Measurements from ENCODE around the gene LRIG1. TPM values are rescaled to one million over a fixed set of nuclear protein-coding genes. Genes with fewer than 3 reads are reported as not detected.
A peak's percentile ranks its signal among the peaks of the same experiment; 100 is the strongest.

The LRIG1 gene
- total RNA-seq, 1 donor from 2014 or later, result 15.8 TPM

DNA sequence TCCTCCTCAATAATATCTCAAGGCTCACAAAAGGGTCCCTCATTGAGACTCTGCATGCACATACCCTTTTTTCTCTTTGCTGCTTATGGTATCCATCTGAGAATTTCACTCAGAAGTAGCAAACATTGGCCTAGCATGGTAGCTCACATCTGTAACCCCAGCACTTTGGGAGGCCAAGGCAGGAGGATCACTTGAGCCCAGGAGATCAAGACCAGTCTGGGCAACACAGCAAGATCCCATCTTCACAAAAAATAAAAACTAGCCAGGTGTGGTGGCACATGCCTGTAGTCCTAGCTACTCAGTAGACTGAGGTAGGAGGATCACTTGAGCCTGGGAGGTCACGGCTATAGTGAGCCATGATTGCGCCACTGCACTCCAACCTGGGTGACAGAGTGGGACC lies 11.7 kb downstream of the LRIG1 start:
- DNase-seq (ENCODE audit: low spot score), result no peak

DNA sequence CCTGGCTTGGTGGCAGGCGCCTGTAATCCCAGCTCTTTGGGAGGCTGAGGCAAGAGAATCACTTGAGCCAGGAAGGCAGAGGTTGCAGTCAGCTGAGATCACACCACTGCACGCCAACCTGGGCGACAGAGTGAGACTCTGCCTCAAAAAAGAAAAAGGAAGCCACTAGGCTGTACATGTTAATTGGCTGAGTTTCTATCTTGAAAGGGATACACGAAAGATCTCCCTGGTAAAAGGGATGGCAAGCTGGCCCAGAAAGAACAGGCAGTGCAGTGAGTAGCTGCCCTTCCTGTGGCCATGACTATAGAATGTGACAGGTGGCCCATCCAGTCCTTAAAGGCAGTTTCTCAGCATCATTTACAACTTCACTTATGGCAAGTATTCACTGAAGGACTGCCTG lies 12.3 kb downstream of the LRIG1 start:
- no peak for DNase-seq (ENCODE audit: low spot score)

DNA sequence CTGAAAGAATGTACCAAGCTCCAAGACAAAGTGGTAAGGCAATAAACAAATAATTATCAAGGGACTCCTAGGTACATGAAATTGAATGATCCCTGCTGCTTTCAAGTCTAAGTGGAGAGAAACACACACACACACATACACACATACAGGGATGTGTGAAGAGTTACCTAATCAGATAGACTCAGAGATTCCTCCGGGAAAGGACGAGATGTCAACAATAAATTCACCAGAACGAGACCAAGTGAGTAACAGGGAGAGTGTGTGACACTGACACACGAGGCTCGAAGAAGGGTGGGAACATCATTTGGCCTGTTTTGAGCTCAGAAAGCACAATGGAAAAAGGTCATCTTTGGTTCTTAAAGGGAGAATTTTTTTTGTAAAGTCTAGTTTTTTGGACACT lies 13.4 kb downstream of the LRIG1 start:
- no peak for DNase-seq (ENCODE audit: low spot score)

DNA sequence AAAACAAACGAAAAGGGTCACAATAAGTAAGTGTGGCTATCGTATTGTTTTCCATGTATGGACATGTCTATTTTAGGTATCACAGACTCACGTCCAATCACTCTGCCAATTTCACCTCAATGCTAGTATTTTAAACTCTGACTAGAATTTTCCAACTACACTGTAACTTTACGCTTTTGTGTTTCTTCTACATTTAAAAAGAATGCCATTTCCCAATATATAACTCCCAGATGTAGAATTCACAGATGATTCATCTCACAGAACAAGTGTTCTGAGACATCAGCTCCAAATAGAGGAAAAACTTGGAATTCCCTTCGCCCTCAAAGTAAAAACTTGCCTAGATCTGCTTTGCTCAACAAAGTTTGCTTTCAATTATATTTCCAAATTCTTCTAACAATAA lies 14.2 kb downstream of the LRIG1 start:
- no peak for DNase-seq (ENCODE audit: low spot score)

DNA sequence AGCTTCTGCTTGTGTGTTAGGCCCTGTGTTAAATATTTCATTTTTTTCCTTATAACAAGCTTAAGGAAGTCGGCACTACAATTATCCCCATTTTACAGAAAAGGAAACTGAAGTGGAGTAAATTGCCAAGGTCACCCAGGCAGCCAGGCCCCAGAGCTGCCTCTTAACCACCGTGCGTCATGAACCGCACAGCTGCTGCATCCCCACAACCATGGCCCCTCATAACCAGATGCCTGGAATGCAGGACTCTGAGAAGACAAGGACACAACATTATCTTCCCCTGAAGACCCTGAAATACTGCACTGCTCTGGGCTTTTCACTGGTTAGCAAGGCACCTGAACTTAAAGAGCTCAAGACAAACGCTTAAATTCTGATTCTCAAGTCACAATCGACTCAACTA lies 14.6 kb downstream of the LRIG1 start:
- DNase-seq (ENCODE audit: low spot score), result no peak

DNA sequence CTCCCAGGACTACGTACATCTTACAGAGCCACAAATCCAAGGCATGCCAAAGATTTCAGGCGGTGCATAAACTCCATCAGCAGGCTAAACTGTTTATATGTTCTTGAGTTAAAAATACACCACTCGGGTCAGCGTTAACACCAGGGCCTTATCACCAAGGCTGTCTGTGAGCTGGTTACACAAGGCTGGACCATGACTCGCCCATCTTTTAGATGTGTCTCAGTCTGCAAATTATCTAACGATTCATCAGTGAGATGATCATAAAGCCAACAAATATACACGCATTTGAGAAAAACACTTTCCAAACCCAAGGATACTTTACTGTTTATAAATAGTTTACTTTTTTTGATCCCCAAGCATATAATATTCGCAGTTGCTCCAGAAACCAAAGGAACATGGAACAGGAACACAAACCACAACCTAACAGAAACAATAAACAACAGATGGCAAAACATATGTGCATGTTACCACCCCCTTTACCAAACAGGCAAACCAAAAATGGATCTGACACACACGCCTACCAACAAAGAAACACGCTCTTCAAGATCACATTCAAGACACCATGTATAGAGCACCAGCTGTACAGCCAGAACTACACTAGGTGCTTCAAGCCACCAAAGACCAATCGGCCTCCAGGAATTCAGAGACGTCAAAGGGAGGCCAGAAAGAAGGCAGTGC lies 15.4 kb downstream of the LRIG1 start:
- no peak for DNase-seq (ENCODE audit: low spot score)

DNA sequence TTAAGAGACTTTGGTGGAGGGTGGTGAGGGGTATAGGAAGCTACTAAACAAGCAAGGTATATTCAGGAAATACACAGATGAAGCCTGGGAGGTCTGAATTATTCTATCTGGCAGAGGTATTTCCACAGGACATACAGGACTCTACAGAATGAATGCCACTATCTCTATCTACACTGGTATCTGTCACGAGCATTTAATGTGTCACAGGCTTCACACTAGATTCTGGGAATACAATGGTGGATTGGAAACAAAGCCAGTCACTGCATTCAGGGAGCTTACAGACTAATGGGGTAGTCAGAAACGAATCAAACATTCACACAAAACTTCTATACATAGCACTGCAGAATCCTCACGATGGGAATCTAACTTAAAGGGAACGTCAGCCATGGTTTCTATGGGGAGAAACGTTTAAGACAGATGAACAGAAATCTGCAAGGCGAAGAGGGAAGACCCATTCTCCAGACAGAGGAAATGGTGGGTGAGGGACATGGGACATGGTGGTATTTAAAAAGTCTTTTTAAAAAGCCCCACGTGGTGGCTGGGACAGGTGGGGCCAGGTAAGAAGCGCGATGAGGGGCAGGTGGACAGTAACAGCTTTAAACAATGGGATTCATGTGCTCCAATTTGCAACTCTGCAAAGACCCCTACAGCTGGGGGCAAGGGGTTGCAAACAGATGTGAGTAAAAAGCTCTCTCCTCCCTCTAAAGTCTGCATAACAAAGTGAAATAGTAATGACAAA lies 16.5 kb downstream of the LRIG1 start:
- DNase-seq (ENCODE audit: low spot score), result no peak

DNA sequence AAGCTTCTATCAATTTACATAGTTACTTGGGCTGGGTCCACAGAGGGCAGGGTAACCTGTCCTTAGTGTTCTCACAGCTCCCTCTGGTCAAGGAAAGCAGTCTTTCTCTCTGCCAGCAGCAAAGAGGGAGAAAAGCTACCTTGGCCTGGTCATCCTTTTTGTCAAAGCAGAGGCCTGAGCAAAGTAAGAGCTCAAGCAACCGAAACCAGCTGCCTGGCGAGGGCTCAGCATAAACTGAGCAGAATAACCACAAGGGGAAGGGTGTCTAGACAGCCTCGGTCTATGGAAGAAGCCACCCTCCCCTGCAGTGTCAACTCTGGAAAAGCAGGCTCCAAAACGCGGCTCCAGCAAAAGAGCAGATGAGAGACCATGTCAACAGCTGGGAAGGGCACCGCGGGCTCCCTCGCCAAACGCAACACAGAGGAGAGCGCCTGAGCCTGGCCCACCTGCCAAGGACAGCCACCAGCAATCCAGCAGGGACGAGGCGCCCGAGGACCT lies 17.4 kb downstream of the LRIG1 start:
- no peak for DNase-seq (ENCODE audit: low spot score)

DNA sequence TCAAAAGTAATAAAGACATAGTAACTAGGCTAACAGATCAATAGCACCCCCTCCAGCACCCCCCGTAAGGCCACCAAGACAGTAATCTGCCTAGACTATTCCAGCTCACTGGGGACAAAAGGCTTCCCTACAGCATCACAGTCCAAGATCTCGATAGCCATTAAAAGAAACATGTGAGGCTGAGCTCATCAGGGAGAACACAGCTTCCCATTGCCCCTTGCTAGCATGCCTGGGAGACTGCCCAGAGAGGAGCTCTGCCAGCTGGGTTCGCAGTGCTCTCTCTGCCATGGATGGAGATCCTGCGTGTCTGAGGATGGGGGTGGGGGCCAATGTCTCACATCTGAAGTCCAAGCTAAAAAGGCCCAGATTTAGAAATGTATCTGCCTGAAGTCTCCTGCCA lies 17.8 kb downstream of the LRIG1 start:
- DNase-seq (ENCODE audit: low spot score), result peak; percentile 85

DNA sequence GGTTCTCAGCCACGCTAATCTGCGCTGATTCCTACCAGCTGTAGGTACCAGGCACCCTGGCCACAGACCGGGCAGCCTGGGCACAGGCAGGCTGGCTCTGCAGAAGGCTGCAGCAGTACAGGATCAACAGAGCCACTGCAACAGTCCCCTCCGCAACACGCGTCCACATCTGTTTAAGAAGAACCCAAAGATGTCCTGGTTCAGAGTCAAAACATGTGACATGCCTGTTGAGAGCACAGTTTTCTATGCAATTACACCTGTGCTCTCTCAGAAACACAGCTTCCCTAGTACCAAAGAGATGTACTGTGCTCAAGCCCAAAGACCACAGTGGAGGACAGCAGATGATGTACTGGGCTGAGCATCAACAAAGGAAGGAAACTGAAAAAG lies 18.8 kb downstream of the LRIG1 start:
- DNase-seq (ENCODE audit: low spot score), result no peak

DNA sequence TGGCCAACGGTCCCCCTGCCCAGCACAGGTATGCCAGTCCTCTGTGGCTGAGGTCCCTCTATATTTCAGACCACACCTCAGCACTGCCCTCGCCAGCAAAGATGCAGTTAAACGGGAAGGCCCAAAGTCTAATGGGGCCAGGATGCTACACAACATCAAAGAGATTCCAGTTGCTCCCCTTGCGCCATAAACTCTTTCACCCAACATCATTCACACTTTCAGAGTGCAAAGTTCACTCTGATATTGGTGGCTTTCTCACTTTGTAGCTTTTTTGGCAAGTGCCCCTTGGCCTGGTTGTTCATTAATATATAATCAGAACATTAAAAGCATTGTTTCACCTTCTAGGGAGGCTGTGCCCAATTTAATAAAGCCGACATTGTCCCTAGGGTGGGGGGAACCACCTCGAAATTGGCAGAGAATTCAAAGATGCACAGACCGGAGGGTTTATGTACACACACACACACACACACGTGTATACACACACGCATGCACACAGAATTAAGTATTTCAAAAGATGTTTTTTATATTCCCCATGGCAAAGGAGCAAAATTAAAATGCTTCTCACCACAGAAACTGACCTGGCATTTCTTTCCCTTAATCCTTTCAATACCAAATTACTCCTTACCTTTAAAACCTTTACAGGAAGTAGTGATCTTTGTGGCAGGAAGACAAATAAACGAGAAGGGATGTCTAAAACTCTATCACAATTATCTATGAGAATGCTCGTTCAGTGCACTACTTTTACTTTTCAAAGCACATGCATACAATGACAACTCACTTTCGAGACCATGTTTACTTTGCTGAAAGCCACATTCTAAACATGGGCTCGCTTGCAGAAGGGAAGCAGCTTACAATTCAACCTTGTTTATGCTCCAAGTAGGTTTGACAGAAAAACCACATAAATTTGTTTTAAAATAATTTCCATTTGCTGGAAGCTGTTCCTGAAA lies 19.5 kb downstream of the LRIG1 start:
- DNase-seq (ENCODE audit: low spot score), result no peak

DNA sequence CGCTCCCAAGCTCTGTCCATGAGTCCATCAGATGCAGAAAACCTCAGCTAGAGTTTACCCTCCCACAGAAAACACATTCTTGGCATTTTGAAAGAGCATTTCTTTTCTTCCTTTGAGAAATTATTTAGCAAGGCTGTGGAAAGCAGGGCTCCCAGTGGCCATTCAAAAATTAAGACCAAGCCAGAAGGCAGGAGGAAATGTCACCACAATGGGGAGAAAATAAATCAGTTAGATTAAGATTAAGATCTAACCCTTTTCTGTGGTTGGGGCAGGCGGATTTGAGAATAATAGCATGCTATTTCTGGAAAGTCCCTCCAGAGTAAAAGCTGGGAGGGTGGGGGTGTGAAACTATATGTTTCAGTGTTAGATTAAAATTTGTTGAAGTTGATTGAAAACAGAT lies 20.2 kb downstream of the LRIG1 start:
- no peak for DNase-seq (ENCODE audit: low spot score)

DNA sequence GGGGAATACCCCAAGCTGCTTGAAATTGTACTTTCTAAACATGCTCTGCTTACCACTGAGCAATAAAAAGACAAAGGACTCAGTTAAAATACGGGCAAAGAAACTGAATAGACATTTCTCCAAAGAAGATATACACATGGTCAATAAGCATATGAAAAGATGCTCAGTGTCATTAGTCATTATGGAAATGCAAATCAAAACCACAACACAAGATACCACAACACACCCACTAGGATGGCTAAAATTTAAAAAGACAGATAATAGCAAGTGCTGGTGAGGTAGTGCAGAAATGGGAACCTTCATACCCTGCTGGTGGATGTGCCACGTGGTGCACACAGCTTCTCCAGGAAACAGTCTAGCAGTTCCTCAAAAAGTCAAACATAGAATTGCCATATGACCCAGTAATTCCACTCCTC lies 21.3 kb downstream of the LRIG1 start:
- no peak for DNase-seq (ENCODE audit: low spot score)

DNA sequence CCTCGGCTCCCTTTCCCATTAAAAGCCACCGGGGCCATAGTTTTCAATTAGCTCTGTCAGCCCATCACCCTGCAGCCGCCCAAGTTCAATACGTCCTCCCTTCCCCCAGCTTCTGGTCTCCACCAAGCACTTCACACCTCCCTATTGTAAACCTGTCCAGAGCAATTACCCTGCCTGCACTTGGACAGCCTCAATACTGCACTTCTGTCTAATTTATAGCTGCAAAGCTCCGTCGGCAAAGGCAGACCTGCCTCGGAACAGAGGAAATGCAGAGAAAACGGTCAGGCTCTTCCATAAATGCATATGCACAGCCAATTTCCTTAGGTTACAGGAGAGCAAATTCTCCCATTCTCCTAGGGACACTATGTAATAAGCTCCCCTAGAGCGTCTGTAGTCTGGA lies 21.9 kb downstream of the LRIG1 start:
- DNase-seq (ENCODE audit: low spot score), result no peak

DNA sequence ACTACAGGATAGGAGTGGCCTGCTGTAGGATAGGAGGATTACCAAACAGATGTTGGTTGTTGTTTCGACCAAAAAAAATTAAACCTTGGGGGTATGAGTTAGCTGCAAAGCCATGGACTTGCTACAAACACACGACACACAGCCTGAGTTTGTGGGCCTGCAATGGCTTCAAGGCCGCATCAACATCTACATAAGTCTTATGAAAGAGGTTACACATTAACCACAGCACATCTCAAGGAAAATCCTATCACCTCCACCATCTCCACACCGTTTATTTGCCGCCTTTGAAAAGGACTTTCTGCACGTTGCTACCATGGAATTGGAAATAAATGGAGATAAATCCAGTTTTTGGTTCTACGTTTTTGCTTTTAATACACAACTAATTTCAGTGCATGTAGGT lies 23.0 kb downstream of the LRIG1 start:
- DNase-seq (ENCODE audit: low spot score), result no peak

DNA sequence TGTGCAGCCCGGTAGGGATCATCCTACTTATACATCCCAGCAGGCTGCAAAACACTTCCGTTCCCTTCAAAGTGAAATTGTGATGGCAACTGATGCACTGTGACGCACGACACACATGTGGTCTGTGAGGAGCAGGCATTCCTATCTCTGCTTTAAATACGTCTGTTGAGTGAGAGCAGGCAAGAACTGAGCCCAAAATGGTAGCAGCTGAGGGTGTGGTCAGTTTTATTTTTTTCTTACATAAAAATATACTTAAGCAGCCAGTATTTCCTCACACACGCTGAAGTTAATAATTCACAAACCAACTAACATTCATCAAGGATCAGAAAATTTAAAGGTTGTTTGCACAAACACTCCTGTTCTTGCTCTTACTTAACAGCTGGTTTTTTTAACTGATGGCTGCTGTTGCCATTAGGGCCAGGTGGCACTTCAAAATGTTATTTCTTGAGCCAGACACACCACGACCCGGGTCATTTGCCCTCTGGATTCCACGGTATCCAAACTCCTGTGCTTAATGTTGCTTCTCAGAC lies 23.9 kb downstream of the LRIG1 start:
- DNase-seq (ENCODE audit: low spot score), result no peak

DNA sequence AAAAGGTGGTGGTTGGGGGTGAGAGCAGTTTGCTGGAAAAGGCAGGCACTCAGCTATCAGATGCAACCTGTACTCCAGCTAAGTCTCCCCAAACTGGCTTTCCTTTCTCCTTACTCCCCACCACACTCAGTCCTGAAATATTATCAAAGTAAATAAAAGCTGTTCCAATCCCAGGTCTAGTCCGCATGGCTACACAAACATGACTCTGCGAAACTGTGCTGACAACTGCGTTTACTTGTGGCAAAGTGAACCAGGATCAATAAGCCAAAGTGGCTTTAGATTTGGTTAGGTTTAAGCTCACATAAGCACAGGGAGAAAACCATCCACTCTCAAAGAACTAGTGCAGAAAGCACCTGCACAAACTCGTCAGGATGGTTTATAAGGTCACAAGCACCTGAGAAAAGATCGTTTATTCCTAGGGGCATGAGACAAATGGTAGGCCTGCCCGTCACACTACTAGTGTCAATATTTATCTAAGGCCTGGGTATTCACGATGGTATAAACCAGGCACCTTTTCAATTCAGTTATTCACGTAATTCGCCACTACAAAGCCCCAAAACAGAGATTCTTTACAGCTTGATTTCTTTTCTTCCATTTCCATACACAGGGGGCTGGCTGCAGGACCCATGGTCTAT lies 25.3 kb downstream of the LRIG1 start:
- DNase-seq (ENCODE audit: low spot score), result no peak

DNA sequence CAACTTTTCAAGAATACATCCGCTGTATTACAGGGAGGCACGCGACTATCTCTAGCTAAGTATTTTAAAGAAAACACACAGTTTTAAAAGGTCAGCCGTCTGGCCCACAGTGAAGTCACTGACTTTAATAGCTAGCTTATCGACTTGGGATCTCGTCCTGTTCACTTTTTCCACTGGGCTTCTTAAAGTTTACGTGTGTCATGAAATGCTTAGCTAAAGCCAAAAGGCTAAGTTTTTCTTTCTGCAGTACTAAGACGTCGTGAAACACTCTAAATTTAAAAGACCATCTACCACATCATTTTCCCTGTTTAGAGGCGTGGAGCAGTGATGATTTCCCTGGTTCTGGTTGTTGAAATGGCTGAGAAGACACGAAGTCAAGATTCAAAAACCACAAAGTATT lies 27.1 kb downstream of the LRIG1 start:
- DNase-seq (ENCODE audit: low spot score), result no peak

DNA sequence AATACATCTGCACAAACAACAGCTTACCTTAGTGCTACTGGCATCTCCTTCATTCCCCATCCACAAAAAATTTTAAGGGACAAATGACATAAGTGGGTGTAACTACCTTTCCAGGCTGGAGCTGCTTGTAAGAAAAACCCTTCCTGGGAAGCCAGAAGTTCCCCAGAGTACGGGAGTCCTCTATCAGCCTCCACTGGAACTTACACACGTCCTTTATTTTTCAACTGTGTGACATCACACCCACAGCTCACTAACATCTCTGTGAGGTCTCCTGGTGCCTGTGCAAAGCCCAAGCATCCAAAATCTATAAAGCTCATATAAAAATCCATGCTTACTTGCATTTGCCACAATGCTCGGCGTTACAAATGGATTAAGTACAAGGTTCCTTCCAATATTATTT lies 27.6 kb downstream of the LRIG1 start:
- no peak for DNase-seq (ENCODE audit: low spot score)

DNA sequence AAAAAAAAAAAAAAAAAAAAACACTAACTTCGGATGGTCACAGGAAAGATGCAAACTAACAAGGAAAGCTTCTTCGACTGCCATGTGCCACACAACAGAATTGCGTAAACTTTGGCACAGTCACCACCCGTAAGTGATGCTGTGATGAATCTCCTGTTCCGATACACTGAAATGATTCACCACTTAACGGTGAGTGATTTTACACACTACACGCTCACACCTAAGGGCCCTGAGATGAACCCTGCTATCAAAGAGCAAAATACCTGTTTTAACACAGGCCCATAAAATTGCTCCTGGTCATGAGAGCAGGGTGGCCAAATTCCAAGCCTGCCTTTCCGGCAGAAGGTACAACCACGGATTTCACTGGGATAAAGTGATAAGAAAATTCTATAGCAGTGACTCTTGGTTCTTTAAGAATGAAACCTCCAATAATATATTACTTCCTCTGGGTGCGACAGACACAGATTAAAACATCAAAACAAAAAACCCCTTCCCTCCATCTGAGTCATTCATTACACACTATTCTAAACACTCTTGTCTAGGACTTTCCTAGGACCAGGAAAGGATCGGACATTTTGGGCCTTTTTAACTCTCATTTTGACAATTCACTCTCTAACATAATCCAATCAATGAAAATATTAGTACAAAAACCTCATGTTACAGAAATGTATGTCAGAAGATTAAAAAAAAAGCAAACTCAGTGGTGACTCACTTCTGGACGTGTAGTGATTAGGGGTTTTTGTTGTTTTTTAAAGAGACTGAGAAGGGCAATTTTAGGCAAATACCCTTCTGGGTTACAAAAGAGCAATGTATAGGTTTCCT lies 28.3 kb downstream of the LRIG1 start:
- no peak for DNase-seq (ENCODE audit: low spot score)

Data from ureter (tissue), 1 donor.